ENCODE measurements around the gene EYS.

EYS gene

DNA sequence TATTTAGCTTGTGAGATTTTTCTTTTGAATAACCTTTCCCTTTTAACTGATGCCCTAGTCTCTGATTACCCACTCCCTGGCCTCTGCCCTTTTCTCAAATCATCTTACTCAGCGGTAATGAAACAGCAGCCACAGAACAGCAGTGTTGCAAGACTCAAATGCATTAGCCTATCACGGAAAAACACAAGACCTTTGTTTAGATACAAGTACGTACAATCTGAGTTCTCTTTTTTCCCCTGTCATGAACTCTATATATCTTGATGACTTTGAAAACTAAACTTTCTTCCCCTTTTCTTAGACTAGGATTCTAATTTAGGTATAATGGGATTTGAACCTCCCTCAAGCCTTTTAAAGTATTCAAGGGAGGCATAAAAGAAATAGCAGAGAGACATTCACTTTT, 1034.9 kb downstream of the EYS start:
- Histone ChIP-seq H3K4me3 (ENCODE audit: low read length in 2 of 2) (no peak overlapping the region), H3K9me3 (ENCODE audit: control insufficient read depth in 2 of 2, low read length in 2 of 2) (no peaks in the 10 kb centered on the region), H3K27ac (ENCODE audit: low read depth in 2 of 2, low read length in 2 of 2) (no peak overlapping the region), H3K4me1 (ENCODE audit: control insufficient read depth in 2 of 2, insufficient read depth in 2 of 2, low read length in 2 of 2) (no peaks in the 10 kb centered on the region), H3K36me3 (ENCODE audit: control insufficient read depth in 2 of 2, insufficient read depth in 2 of 2, low read length in 2 of 2) (no peaks in the 10 kb centered on the region), H3K9ac (ENCODE audit: low read depth in 1 of 2, low read length in 2 of 2) (no peak overlapping the region), H3K27me3 (ENCODE audit: control insufficient read depth in 2 of 2, insufficient read depth in 2 of 2, low read length in 2 of 2) (no peaks in the 10 kb centered on the region)

DNA sequence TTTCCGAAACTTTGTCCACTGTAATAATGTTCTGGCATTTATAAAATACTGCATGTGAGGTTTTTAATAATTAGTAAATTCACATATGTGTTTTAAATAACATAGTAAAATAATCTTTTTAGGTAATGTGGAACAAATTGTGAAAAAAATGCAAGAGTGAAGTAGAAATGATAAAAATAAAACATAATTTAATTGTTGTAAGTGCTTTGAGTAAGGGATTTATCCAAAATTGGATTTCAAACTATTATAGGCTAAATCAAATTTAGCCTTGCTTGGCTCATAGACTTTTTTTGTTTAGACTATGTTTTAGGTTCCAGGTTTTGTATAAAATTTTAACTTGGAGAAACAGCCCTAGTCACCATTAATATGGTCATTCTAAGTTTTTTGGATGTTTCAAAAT, 1041.9 kb downstream of the EYS start:
- no peaks in the 10 kb centered on the region for H3K4me1 ChIP-seq (ENCODE audit: control insufficient read depth in 2 of 2, insufficient read depth in 2 of 2, low read length in 2 of 2)
- H3K27ac ChIP-seq (ENCODE audit: low read depth in 2 of 2, low read length in 2 of 2) = no peak overlapping the region
- no peaks in the 10 kb centered on the region for H3K36me3 ChIP-seq (ENCODE audit: control insufficient read depth in 2 of 2, insufficient read depth in 2 of 2, low read length in 2 of 2)
- no peaks in the 10 kb centered on the region for H3K9me3 ChIP-seq (ENCODE audit: control insufficient read depth in 2 of 2, low read length in 2 of 2)
- H3K27me3 ChIP-seq (ENCODE audit: control insufficient read depth in 2 of 2, insufficient read depth in 2 of 2, low read length in 2 of 2) = no peaks in the 10 kb centered on the region
- no peak overlapping the region for H3K9ac ChIP-seq (ENCODE audit: low read depth in 1 of 2, low read length in 2 of 2)
- no peak overlapping the region for H3K4me3 ChIP-seq (ENCODE audit: low read length in 2 of 2)

DNA sequence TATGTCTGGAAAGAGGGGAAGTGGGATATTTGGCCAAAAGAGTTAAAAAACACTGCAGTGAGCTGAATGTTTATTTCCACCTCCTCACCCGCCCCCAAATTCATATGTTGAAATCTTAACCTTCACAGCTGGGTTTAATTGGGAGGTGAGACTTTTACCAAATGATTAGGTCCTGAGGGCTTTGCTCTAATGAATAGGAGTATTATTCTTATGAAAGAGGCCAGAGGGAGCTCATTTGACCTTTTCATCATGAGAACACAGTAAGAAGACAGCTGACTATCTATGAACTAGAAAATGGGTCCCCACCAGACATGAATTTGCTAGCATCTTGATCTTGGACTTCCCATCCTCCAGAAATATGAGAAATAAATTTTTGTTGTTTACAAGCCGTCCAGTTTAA, 1042.5 kb downstream of the EYS start:
- H3K4me3 ChIP-seq (ENCODE audit: low read length in 2 of 2) = no peak overlapping the region
- H3K9ac ChIP-seq (ENCODE audit: low read depth in 1 of 2, low read length in 2 of 2) = no peak overlapping the region
- H3K4me1 ChIP-seq (ENCODE audit: control insufficient read depth in 2 of 2, insufficient read depth in 2 of 2, low read length in 2 of 2) = no peaks in the 10 kb centered on the region
- no peaks in the 10 kb centered on the region for H3K27me3 ChIP-seq (ENCODE audit: control insufficient read depth in 2 of 2, insufficient read depth in 2 of 2, low read length in 2 of 2)
- no peaks in the 10 kb centered on the region for H3K9me3 ChIP-seq (ENCODE audit: control insufficient read depth in 2 of 2, low read length in 2 of 2)
- no peaks in the 10 kb centered on the region for H3K36me3 ChIP-seq (ENCODE audit: control insufficient read depth in 2 of 2, insufficient read depth in 2 of 2, low read length in 2 of 2)
- no peak overlapping the region for H3K27ac ChIP-seq (ENCODE audit: low read depth in 2 of 2, low read length in 2 of 2)

DNA sequence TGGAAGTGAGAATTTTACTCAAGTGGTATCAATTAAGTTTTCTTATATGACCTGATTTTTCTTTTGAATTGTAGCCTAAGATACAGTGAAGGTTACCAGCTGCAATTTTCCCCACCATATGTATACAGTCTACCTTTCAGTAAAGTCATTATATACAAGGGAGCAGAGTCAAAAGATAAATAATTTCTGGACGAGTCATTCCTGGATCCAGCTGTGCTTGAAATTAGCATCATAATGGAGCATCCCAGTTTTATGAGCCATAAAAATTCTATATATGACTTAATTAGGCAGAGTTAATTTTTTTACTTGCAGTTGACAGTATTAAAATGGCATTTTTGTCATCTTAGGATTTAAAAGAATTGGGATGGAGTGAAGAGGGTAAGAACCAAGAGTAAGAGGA, 1063.0 kb downstream of the EYS start:
- no peak overlapping the region for H3K4me3 ChIP-seq (ENCODE audit: low read length in 2 of 2)
- no peak overlapping the region for H3K9ac ChIP-seq (ENCODE audit: low read depth in 1 of 2, low read length in 2 of 2)
- H3K27ac ChIP-seq (ENCODE audit: low read depth in 2 of 2, low read length in 2 of 2) = no peak overlapping the region

DNA sequence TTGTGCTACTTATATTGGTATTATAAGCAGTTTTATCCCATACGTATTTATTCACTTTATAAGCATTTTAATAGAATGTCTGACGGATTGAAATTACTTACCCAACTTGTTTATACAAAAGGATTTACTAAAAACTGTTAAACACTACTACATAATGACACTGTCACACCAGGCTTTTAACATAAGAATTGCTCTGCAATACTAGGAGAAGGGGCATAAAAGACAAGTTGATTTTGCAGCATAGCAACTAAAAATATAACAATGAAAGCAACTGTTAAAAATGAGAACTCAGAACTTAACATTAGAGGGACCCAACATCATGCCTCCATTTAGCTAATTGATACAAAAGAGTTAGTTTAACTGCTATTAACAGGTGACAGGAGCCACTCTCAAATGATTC, 1076.1 kb downstream of the EYS start:
- H3K27me3 ChIP-seq (ENCODE audit: control insufficient read depth in 2 of 2, insufficient read depth in 2 of 2, low read length in 2 of 2) = no peaks in the 10 kb centered on the region
- H3K36me3 ChIP-seq (ENCODE audit: control insufficient read depth in 2 of 2, insufficient read depth in 2 of 2, low read length in 2 of 2) = no peaks in the 10 kb centered on the region
- H3K4me3 ChIP-seq (ENCODE audit: low read length in 2 of 2) = no peak overlapping the region
- H3K4me1 ChIP-seq (ENCODE audit: control insufficient read depth in 2 of 2, insufficient read depth in 2 of 2, low read length in 2 of 2) = no peaks in the 10 kb centered on the region
- no peaks in the 10 kb centered on the region for H3K9me3 ChIP-seq (ENCODE audit: control insufficient read depth in 2 of 2, low read length in 2 of 2)
- H3K27ac ChIP-seq (ENCODE audit: low read depth in 2 of 2, low read length in 2 of 2) = no peak overlapping the region
- no peak overlapping the region for H3K9ac ChIP-seq (ENCODE audit: low read depth in 1 of 2, low read length in 2 of 2)

More for the DNA sequence above, 1063.0 kb downstream of the EYS start:
- Histone ChIP-seq H3K9me3 (ENCODE audit: control insufficient read depth in 2 of 2, low read length in 2 of 2) (no peaks in the 10 kb centered on the region), H3K27me3 (ENCODE audit: control insufficient read depth in 2 of 2, insufficient read depth in 2 of 2, low read length in 2 of 2) (no peaks in the 10 kb centered on the region), H3K4me1 (ENCODE audit: control insufficient read depth in 2 of 2, insufficient read depth in 2 of 2, low read length in 2 of 2) (no peaks in the 10 kb centered on the region), H3K36me3 (ENCODE audit: control insufficient read depth in 2 of 2, insufficient read depth in 2 of 2, low read length in 2 of 2) (no peaks in the 10 kb centered on the region)

DNA sequence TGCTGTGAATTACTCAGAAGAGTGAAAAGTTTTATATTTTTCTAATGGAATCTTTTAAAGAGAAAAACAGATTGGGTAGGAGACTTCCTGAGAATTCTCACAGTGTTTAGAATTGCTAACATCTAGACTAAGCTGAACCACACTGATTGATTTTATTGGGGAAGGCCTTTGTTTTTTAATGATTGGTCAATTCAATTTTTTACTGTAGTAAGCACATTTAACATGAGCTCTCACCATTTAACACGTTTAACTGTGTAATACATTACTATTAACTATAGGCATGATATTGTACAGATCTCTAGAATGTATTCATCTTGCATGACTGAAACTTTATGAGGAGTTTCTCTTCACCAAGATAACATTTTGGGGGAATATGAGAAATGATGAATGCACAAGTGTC, 1084.1 kb downstream of the EYS start:
- no peak overlapping the region for H3K9ac ChIP-seq (ENCODE audit: low read depth in 1 of 2, low read length in 2 of 2)
- no peaks in the 10 kb centered on the region for H3K4me1 ChIP-seq (ENCODE audit: control insufficient read depth in 2 of 2, insufficient read depth in 2 of 2, low read length in 2 of 2)
- no peak overlapping the region for H3K27ac ChIP-seq (ENCODE audit: low read depth in 2 of 2, low read length in 2 of 2)
- no peaks in the 10 kb centered on the region for H3K9me3 ChIP-seq (ENCODE audit: control insufficient read depth in 2 of 2, low read length in 2 of 2)
- no peaks in the 10 kb centered on the region for H3K27me3 ChIP-seq (ENCODE audit: control insufficient read depth in 2 of 2, insufficient read depth in 2 of 2, low read length in 2 of 2)
- no peaks in the 10 kb centered on the region for H3K36me3 ChIP-seq (ENCODE audit: control insufficient read depth in 2 of 2, insufficient read depth in 2 of 2, low read length in 2 of 2)
- no peak overlapping the region for H3K4me3 ChIP-seq (ENCODE audit: low read length in 2 of 2)

DNA sequence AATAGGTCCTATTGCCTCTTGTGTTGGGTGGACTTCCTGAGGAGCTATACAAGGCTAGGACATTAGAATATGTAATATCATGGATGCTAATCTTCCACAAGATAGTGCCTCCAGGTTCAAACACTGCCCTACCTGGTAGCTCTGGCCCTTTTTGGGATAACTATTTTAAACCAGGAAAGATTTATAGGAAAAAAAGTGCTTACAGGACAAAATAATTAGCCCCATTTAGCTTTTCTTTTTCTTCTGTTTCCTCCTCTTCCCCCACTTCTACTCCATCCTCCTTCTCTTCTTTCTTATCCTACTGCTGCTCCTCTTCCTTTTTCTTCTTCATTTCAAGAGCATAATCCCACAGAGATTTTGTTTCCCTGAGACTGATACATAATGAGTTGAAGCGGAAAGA, 1104.0 kb downstream of the EYS start:
- Histone ChIP-seq H3K27ac (ENCODE audit: low read depth in 2 of 2, low read length in 2 of 2) (no peak overlapping the region), H3K4me3 (ENCODE audit: low read length in 2 of 2) (no peak overlapping the region), H3K4me1 (ENCODE audit: control insufficient read depth in 2 of 2, insufficient read depth in 2 of 2, low read length in 2 of 2) (no peaks in the 10 kb centered on the region), H3K27me3 (ENCODE audit: control insufficient read depth in 2 of 2, insufficient read depth in 2 of 2, low read length in 2 of 2) (no peaks in the 10 kb centered on the region), H3K9ac (ENCODE audit: low read depth in 1 of 2, low read length in 2 of 2) (no peak overlapping the region), H3K36me3 (ENCODE audit: control insufficient read depth in 2 of 2, insufficient read depth in 2 of 2, low read length in 2 of 2) (no peaks in the 10 kb centered on the region), H3K9me3 (ENCODE audit: control insufficient read depth in 2 of 2, low read length in 2 of 2) (no peaks in the 10 kb centered on the region)

DNA sequence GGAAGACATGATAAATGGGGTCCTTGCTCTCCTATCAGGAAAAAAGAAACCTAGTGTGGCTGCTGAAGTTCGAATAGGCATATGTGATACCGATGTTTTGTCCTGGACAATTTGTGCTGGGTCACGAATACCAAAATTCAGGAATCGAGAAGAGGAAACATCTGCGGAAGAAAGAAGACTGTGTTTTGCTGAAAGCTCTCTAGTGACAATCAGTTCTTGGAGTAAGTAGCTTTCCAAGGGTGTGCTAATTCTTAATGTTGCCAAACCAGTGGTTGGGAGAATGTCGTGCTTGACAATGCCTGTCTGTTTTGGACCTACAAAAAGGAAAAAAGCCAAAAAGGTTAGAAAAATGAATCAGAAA, 1115.4 kb downstream of the EYS start:
- Histone ChIP-seq H3K9ac (ENCODE audit: low read depth in 1 of 2, low read length in 2 of 2) (no peak overlapping the region), H3K36me3 (ENCODE audit: control insufficient read depth in 2 of 2, insufficient read depth in 2 of 2, low read length in 2 of 2) (no peaks in the 10 kb centered on the region), H3K9me3 (ENCODE audit: control insufficient read depth in 2 of 2, low read length in 2 of 2) (no peaks in the 10 kb centered on the region), H3K4me3 (ENCODE audit: low read length in 2 of 2) (no peak overlapping the region), H3K27ac (ENCODE audit: low read depth in 2 of 2, low read length in 2 of 2) (no peak overlapping the region), H3K27me3 (ENCODE audit: control insufficient read depth in 2 of 2, insufficient read depth in 2 of 2, low read length in 2 of 2) (no peaks in the 10 kb centered on the region), H3K4me1 (ENCODE audit: control insufficient read depth in 2 of 2, insufficient read depth in 2 of 2, low read length in 2 of 2) (no peaks in the 10 kb centered on the region)

DNA sequence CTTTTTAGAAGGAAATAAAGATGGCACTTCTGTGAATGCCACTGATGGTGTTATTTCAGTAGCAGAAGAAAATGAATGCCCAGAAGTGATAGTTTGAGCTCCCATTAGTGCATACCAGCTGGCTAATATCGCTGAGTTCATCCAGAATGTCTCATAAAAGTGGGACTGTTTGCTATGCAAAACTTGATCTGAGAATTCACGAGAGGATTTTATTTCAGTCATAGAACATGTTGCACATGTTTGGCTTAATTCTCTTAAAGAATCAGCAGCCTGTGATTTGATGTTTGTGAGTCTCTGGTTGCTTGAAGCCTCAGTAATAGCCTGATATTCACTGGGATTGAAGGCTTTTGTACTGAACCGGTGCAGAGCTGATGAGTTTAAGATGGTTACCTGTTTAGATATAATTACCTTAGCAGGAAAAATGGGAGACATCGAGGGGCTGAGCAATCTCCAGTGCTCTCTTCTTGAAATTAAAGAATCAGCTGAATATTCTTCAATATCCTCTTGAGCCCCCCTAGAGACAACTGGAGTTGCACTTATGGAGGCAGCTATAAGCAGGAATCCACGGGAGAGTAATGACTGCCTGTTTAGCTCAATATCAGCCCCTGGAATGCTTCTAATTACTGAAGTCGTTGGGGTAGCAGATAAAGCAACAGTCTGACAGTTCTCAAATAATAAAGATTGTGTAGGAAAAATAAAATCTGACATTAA, 1115.9 kb downstream of the EYS start:
- H3K4me3 ChIP-seq (ENCODE audit: low read length in 2 of 2) = no peak overlapping the region
- H3K27me3 ChIP-seq (ENCODE audit: control insufficient read depth in 2 of 2, insufficient read depth in 2 of 2, low read length in 2 of 2) = no peaks in the 10 kb centered on the region
- no peaks in the 10 kb centered on the region for H3K9me3 ChIP-seq (ENCODE audit: control insufficient read depth in 2 of 2, low read length in 2 of 2)
- H3K36me3 ChIP-seq (ENCODE audit: control insufficient read depth in 2 of 2, insufficient read depth in 2 of 2, low read length in 2 of 2) = no peaks in the 10 kb centered on the region
- no peak overlapping the region for H3K27ac ChIP-seq (ENCODE audit: low read depth in 2 of 2, low read length in 2 of 2)
- no peak overlapping the region for H3K9ac ChIP-seq (ENCODE audit: low read depth in 1 of 2, low read length in 2 of 2)
- no peaks in the 10 kb centered on the region for H3K4me1 ChIP-seq (ENCODE audit: control insufficient read depth in 2 of 2, insufficient read depth in 2 of 2, low read length in 2 of 2)

DNA sequence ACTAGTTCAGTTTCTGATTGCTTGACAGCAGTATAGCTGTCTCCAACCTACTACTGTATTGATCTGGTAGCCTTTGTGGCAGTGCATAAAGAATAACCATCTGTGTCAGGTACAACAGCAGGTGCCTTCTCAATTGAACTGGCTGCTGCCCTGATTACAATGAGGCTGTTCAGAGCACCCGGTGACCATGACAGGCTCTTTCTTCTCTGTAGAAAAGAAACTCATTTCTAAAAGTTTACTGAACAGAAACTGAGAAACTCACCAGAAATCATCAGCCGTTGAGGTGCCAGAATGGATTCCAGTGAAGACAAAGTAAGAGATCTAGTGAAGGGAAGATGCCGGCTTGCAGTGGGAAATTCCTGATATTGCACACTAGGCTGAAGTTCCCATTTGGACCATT, 1117.1 kb downstream of the EYS start:
- Histone ChIP-seq H3K27me3 (ENCODE audit: control insufficient read depth in 2 of 2, insufficient read depth in 2 of 2, low read length in 2 of 2) (no peaks in the 10 kb centered on the region), H3K27ac (ENCODE audit: low read depth in 2 of 2, low read length in 2 of 2) (no peak overlapping the region), H3K4me3 (ENCODE audit: low read length in 2 of 2) (no peak overlapping the region), H3K9me3 (ENCODE audit: control insufficient read depth in 2 of 2, low read length in 2 of 2) (no peaks in the 10 kb centered on the region), H3K36me3 (ENCODE audit: control insufficient read depth in 2 of 2, insufficient read depth in 2 of 2, low read length in 2 of 2) (no peaks in the 10 kb centered on the region), H3K9ac (ENCODE audit: low read depth in 1 of 2, low read length in 2 of 2) (no peak overlapping the region), H3K4me1 (ENCODE audit: control insufficient read depth in 2 of 2, insufficient read depth in 2 of 2, low read length in 2 of 2) (no peaks in the 10 kb centered on the region)

DNA sequence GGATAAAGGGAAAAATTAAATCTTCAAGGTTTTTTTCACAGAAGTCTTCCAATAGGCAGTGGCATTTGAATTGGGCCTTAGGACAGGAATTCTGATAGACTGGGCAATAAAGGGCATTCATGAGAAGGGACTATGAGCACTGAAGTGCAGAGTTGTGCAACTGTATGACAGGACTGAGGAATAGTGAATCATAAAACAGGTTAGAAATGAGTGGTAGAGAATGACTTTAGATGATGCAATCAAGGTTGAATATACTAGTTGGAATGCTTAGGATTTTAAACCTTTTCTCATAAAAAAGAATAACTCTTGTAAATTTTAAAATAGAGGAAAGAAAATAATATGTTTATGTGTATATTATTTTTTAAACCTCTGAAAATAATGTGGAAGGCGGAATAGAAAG, 1126.7 kb downstream of the EYS start:
- no peak overlapping the region for H3K4me3 ChIP-seq (ENCODE audit: low read length in 2 of 2)
- no peaks in the 10 kb centered on the region for H3K36me3 ChIP-seq (ENCODE audit: control insufficient read depth in 2 of 2, insufficient read depth in 2 of 2, low read length in 2 of 2)
- no peak overlapping the region for H3K9ac ChIP-seq (ENCODE audit: low read depth in 1 of 2, low read length in 2 of 2)
- no peaks in the 10 kb centered on the region for H3K4me1 ChIP-seq (ENCODE audit: control insufficient read depth in 2 of 2, insufficient read depth in 2 of 2, low read length in 2 of 2)
- H3K27me3 ChIP-seq (ENCODE audit: control insufficient read depth in 2 of 2, insufficient read depth in 2 of 2, low read length in 2 of 2) = no peaks in the 10 kb centered on the region
- no peaks in the 10 kb centered on the region for H3K9me3 ChIP-seq (ENCODE audit: control insufficient read depth in 2 of 2, low read length in 2 of 2)
- no peak overlapping the region for H3K27ac ChIP-seq (ENCODE audit: low read depth in 2 of 2, low read length in 2 of 2)
